A204.1 (cell line): Measurements from ENCODE around the gene TAF5.
A peak's percentile ranks its signal among the peaks of the same experiment; 100 is the strongest.
"Not testable (repeated sequence)": the region's sequence is repeated elsewhere in the genome, so short reads cannot be mapped to it uniquely, and the experiment has no call there.

Source experiments
- FAIRE-seq: peaks from 2 replicates; lab custom pipeline; 2012; peaks lifted over from hg19 to GRCh38; lab: Jason Lieb, UNC

The TAF5 gene

DNA sequence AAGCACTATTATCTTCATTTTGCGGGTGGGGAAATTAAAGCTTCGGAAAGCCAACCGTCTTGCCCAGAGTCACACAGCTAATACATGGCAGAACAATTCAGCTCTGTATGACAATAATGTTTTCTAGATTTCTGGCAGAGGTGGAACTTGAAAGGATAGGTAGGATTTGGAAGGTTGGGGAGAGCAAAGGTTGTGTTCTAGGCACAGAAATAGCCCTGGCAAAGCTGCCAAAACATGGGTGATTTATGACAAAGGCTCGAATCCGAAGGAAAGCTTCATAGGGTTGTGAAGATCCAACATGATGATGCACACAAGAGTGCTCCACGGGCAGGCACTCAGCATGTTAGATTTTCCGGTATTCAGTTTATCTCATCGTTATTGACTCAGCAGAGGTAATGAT, 47.8 kb downstream of the TAF5 start:
- FAIRE-seq = no peak

DNA sequence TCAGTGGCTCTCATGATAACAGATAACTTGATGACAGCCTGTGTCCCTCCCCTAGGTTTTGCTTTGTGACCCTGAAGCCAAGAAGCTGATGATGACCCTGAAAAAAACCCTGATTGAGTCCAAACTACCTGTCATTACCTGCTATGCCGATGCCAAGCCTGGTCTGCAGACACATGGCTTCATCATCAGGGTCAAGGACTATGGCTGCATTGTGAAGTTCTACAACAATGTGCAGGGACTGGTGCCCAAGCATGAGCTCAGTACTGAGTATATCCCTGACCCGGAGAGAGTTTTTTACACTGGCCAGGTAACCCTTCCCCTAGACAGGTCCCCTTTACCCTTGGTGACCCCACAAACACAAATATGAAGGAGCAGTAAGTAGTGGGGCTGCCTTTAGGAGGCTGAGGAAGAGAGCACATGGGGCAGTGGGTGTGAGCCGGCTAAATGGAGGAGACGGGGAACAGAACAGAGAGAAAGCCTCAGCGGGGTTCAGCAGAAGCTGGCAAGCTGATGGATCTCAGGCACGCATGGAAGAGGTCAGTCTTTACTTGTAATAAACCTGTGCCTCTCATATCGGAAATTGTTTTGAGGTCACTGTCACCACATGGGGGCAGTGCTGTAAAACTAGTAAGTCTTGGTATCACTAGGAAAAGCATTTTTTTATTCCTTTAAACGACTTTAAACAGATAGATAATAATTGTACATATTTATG, 48.8 kb downstream of the TAF5 start:
- peak; percentile 82 for FAIRE-seq

DNA sequence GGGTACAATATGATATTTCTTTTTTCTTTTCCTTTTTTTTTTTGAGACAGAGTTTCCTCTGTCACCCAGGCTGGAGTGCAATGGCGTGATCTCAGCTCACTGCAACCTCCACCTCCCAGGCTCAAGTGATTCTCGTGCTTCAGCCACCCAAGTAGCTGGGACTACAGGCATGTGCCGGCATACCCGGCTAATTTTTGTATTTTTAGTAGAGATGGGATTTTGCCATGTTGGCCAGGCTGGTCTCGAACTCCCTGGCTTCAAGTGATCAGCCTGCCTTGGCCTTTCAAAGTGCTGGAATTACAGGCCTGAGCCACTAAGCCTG, 49.3 kb downstream of the TAF5 start:
- not testable (repeated sequence) for FAIRE-seq

DNA sequence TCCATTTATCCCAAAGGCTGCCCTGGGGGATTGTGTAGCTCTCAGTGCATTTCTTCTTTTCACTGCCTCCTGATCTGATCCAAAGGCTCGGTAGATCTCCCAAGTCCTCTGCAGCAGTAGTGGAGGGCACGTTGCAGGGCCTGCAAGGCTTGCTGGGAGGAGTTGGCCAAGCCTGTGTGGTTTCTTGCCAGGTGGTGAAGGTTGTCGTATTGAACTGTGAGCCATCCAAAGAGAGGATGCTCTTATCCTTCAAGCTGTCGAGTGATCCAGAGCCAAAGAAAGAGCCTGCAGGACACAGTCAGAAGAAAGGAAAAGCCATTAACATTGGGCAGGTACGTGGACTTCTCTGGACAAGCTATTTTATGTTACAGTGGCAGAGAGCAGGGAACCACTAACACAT, 49.8 kb downstream of the TAF5 start:
- FAIRE-seq = no peak

DNA sequence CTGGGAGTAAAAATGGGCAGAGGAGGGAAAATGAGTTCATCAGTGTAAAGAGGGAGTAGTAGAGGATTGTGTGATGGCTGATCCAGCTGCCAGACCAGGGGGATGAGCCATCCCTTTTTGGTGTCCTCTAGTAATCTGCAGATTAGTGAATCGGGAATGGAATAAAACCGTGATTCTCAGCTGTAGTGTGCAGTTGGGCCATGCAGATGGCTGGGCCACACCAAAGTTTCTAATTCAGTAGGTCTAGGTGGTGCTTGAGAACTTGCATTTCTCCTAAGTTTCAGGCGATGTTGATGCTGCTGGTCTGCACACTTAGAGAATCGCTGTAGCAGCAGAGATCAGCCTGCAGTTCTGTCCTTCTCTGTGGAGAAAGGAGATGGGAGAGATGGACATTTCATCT, 51.3 kb downstream of the TAF5 start:
- no peak for FAIRE-seq

DNA sequence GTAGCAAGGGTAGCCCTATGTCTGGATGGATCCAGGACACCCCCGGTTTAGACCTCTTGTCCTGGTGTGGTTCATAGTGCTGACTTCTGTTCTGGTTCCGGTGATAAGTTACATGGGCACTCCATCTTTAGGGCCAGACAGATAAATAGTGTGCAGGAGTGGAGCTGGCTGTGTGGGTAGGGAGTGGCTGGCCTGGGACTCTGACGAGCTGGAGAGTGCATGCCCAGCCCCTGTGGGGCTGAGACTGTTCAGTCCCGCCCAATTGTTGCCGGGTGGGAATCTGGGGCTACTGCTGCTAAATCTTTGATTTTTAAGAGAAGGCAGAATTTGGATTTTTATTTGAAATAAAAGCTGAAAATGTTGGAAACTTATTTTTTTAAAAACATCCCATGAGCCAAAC, 56.0 kb downstream of the TAF5 start:
- no peak for FAIRE-seq

DNA sequence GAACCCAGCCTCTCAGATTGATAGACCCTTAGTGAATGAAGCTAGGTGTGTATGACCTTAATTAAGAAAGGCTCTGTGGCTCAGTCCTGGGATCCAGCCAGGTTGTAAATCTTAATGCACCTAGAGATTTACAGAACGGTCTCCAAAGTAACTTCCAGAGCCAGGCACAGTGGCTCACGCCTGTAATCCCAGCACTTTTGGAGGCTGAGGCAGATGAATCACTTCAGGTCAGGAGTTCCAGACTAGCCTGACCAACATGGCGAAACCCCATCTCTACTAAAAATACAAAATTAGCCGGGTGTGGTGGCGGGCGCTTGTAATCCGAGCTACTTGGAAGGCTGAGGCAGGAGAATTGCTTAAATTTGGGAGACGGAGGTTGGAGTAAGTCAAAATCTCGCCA, 60.1 kb downstream of the TAF5 start:
- FAIRE-seq = no peak

DNA sequence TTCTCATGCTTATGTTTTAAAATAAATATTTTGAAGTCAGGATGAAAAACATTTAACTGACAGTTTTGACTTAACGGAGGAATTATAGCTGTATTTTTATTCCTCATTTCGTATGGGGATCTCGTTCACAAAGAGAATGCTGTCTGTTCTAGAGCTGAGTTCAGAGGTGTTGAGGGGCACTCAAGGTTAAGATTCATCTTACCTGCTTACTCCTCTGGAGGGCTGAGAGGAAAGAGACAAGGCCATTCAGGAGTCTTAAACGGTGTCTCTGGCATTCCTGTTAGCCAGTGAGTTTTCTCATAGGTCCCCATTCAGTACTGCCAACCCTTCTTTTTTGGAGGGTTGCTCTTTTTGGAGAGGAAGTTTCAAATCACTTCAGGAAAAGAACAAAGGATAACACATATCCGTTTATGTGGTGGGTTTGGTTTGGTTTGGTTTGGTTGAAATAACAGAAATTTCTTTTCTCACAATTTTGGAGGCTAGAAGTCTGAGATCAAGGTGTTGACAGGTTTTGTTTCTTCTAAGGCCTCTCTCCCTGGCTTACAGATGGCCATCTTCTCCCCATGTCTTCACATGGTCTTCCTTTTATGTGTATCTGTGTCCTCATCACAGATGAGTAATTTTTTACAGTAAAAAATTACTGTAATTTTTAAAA, 61.3 kb downstream of the TAF5 start:
- no peak for FAIRE-seq

DNA sequence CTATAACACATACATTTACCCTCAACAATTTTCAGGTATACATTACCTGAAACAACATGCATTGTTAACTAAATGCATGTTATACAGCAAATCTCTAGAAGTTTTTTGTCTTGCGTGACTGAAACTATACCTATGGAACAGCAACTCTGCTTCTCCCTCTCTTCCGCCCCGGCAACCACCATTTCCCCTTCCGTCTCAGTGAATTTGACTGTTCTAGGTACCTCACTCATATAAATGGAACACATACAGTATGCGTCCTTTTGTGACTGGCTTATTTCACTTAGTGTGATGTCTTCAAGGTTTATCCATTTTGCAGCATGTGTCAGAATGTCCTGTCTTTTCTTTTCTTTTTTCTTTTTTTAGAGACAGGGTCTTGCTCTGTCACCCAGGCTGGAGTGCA, 61.9 kb downstream of the TAF5 start:
- no peak for FAIRE-seq

DNA sequence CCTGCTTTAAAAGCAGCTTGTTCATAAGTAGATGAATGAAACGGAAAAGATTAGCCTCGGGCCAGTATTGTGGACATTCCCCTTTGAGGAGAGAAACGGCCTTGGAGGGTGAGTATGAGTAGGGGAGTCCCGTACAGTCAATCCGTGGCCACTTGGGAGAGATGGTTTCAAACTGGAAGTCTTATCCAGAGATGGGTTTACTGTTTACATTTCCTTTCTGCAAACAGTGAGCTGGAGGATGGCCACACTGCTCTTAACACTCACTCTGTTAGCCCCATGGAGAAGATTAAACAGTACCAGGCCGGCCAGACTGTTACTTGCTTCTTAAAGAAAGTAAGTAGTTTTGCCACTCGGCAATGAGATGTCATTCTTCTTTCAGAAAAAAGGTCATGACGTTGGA, 64.1 kb downstream of the TAF5 start:
- FAIRE-seq = no peak

DNA sequence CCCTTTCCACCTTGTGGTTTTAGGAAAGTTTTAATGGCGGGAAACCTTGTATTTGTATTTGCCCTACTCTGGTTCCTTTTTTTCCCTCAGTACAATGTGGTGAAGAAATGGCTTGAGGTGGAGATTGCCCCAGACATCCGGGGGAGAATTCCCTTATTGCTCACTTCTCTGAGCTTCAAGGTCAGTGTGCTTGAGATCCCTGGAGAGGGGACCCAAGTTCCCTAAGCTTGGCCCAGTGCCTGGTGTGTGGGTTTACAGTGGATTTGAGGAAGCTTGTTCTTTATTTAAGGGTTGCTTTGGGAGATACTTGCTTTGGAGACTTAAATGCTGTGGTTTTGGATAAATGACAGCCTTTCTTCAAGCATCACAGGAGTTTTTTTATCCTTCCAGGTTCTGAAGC, 66.1 kb downstream of the TAF5 start:
- FAIRE-seq = no peak
